ENCODE results near the gene RPP25L.

The RPP25L gene

GRCh38 chr9:34629491-34629808, 17.6 kb upstream of the RPP25L start:
- no peak for DNase-seq (ENCODE audit: extremely low read depth, insufficient read length)
- peaks cover 6% of the 10 kb centered on the region; the same call in 1 of the 2 replicates for H3K27me3 ChIP-seq (replicated peaks; ENCODE audit: control insufficient read depth, insufficient read depth, low read length)
- no peaks in the 10 kb centered on the region for H3K36me3 ChIP-seq (ENCODE audit: control insufficient read depth, insufficient read depth, low read length)
- no peak overlapping the region; the same call in 1 of the 2 replicates for H3K4me3 ChIP-seq (replicated peaks; ENCODE audit: low read depth, low read length)
- TF ChIP-seq, protein P1, sequence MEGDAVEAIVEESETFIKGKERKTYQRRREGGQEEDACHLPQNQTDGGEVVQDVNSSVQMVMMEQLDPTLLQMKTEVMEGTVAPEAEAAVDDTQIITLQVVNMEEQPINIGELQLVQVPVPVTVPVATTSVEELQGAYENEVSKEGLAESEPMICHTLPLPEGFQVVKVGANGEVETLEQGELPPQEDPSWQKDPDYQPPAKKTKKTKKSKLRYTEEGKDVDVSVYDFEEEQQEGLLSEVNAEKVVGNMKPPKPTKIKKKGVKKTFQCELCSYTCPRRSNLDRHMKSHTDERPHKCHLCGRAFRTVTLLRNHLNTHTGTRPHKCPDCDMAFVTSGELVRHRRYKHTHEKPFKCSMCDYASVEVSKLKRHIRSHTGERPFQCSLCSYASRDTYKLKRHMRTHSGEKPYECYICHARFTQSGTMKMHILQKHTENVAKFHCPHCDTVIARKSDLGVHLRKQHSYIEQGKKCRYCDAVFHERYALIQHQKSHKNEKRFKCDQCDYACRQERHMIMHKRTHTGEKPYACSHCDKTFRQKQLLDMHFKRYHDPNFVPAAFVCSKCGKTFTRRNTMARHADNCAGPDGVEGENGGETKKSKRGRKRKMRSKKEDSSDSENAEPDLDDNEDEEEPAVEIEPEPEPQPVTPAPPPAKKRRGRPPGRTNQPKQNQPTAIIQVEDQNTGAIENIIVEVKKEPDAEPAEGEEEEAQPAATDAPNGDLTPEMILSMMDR (IDR thresholded peaks at IDR 0.05; ENCODE audit: insufficient read depth, low read length, poor library complexity, severe bottlenecking) = no peak

DNA sequence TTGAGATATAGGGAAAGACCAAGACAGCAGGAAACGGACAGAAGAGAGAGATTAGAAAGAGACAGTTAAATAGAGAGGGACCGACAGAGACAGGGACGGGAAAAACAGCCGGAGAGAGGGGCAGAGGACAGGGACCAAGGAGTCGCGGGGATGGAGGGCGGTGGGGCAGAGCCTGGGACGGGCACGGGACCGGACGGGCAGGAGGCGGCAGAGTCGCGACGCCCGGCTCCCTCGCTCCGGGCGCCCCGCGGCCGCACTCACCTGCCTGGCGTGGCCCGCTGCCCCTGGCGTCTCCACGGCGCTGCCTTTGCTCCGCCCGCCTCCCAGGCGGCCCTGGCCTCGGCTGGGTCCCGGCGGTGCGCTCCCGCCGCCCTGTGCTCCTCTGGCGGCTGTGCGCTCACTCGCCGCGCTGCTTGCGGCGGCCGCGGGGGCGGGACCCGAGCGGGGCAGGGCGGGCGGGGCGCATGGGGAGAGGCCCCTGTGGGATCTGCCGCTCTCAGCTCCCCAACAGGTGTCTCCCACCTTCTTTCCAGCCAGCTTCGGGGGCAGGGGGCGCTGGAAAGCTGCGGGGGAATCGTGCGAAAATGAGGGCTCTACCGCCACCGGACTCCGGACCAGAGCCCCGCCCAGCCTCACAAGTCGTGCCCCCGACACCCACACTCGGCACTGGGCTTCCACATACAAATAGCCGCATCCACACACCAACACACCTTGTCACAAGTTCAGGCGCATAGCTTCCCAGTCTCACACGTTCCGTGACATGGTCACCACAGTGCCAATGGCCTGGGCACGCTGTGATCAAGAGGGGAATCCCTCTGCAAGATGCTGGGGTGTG, 17.0 kb upstream of the RPP25L start, which contains the start of gene ARID3C:
Gene ARID3C (minus strand): TSS at position 411 of the 835 bp plus-strand sequence. CDS start 1,052 bp downstream, outside the sequence.
- peak; percentile 31 for DNase-seq (ENCODE audit: extremely low read depth, insufficient read length)
- no peaks in the 10 kb centered on the region for H3K36me3 ChIP-seq (ENCODE audit: control insufficient read depth, insufficient read depth, low read length)
- TF ChIP-seq, protein P1 (IDR thresholded peaks at IDR 0.05; ENCODE audit: insufficient read depth, low read length, poor library complexity, severe bottlenecking) = no peak
- peak within 1 kb of the TSS; percentile 6 for H3K4me3 ChIP-seq (replicated peaks; ENCODE audit: low read depth, low read length)
- H3K27me3 ChIP-seq (replicated peaks; ENCODE audit: control insufficient read depth, insufficient read depth, low read length) = peaks cover 6% of the 10 kb centered on the region; the same call in 1 of the 2 replicates

- H3K4me3 ChIP-seq (replicated peaks; ENCODE audit: low read depth, low read length) = peak overlapping the region; percentile 6; the same call in 1 of the 2 replicates
- H3K27me3 ChIP-seq (replicated peaks; ENCODE audit: control insufficient read depth, insufficient read depth, low read length) = peaks cover 6% of the 10 kb centered on the region
- no peaks in the 10 kb centered on the region for H3K36me3 ChIP-seq (ENCODE audit: control insufficient read depth, insufficient read depth, low read length)
- TF ChIP-seq, protein P1 (IDR thresholded peaks at IDR 0.05; ENCODE audit: insufficient read depth, low read length, poor library complexity, severe bottlenecking) = no peak
- DNase-seq (ENCODE audit: extremely low read depth, insufficient read length) = no peak
Observed at GRCh38 chr9:34627716-34628655, 16.1 kb upstream of the RPP25L start.

DNA sequence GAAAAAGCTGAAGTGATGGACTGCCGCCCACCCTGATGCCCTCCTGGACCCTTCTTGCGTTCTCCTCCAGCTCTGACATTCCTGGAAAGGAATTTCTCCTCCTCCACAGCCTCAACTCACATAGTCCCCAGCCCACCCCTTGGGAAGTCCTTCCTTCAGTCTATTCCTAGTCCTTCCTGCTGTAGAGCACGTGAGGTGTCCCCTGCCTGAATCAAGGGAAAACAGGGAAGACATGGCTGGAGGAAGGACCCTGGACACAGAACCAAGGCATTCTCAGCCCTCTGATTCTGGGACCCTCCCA, 13.2 kb upstream of the RPP25L start:
- no peak overlapping the region for H3K4me3 ChIP-seq (replicated peaks; ENCODE audit: low read depth, low read length)
- TF ChIP-seq, protein P1 (IDR thresholded peaks at IDR 0.05; ENCODE audit: insufficient read depth, low read length, poor library complexity, severe bottlenecking) = no peak
- H3K36me3 ChIP-seq (ENCODE audit: control insufficient read depth, insufficient read depth, low read length) = no peaks in the 10 kb centered on the region
- no peak for DNase-seq (ENCODE audit: extremely low read depth, insufficient read length)
- H3K27me3 ChIP-seq (replicated peaks; ENCODE audit: control insufficient read depth, insufficient read depth, low read length) = peaks cover 6% of the 10 kb centered on the region

GRCh38 chr9:34624475-34625185, 12.7 kb upstream of the RPP25L start:
- Histone ChIP-seq H3K27me3 (replicated peaks; ENCODE audit: control insufficient read depth, insufficient read depth, low read length) (peaks cover 6% of the 10 kb centered on the region), H3K36me3 (ENCODE audit: control insufficient read depth, insufficient read depth, low read length) (no peaks in the 10 kb centered on the region), H3K4me3 (replicated peaks; ENCODE audit: low read depth, low read length) (no peak overlapping the region)
- no peak for DNase-seq (ENCODE audit: extremely low read depth, insufficient read length)
- TF ChIP-seq, protein P1 (IDR thresholded peaks at IDR 0.05; ENCODE audit: insufficient read depth, low read length, poor library complexity, severe bottlenecking) = no peak
